SU-DHL-6 (cell line): Measurements from ENCODE around the gene DCC.

Experiments used
- H2AFZ ChIP-seq: fragments of 200-600 bp; sonication (generic); 2 replicates; pipeline ENCODE4 v1.6.1; 2014; ENCODE audit warnings: low read depth, mild to moderate bottlenecking, moderate library complexity, mixed read lengths, antibody characterized with exemption, low read length; ENCODE audit not compliant: severe bottlenecking
- H3F3A ChIP-seq: fragments of 200-600 bp; shearing (Covaris generic); 2 replicates; pipeline ENCODE4 v1.6.0; 2016; ENCODE audit warnings: antibody characterized with exemption, mild to moderate bottlenecking; ENCODE audit not compliant: insufficient read depth
- H3K27ac ChIP-seq: fragments of 200-600 bp; sonication (generic); 2 replicates; pipeline ENCODE4 v1.5.1; 2016; ENCODE audit warnings: low read depth, mild to moderate bottlenecking, low read length, moderate library complexity, mixed read lengths
- H3K27me3 ChIP-seq: fragments of 200-600 bp; sonication (generic), shearing (Covaris generic); 2 replicates; pipeline ENCODE4 v1.6.0; 2014; ENCODE audit warnings: mild to moderate bottlenecking, low read length
- H3K36me3 ChIP-seq: fragments of 200-600 bp; sonication (generic); 2 replicates; pipeline ENCODE4 v1.6.1; 2014; ENCODE audit warnings: mild to moderate bottlenecking, low read length, mixed read lengths
- H3K4me2 ChIP-seq: fragments of 300-600, 200-600 bp; shearing (Covaris generic), sonication (generic); 2 replicates; pipeline ENCODE4 v1.6.0; 2014; ENCODE audit warnings: low read length, low read depth, mild to moderate bottlenecking; ENCODE audit not compliant: poor library complexity, severe bottlenecking
- H3K4me3 ChIP-seq: fragments of 200-600 bp; sonication (generic); 2 replicates; pipeline ENCODE4 v1.5.1; 2014; ENCODE audit warnings: antibody characterized with exemption, low read length, mild to moderate bottlenecking, mixed read lengths; ENCODE audit not compliant: insufficient read depth, poor library complexity, severe bottlenecking
- H3K79me2 ChIP-seq: fragments of 200-600 bp; sonication (generic); 2 replicates; pipeline ENCODE4 v1.6.1; 2014; ENCODE audit warnings: mild to moderate bottlenecking, low read length, moderate library complexity; ENCODE audit not compliant: insufficient read depth
- H3K9ac ChIP-seq: fragments of 200-600 bp; sonication (generic); 2 replicates; pipeline ENCODE4 v1.7.0; 2014; ENCODE audit warnings: mild to moderate bottlenecking, low read length
- H3K9me2 ChIP-seq: fragments of 200-600 bp; sonication (generic); replicated peaks from 2 replicates; pipeline ENCODE4 v1.6.1; 2014; ENCODE audit warnings: low read length; ENCODE audit not compliant: insufficient read depth
- H3K9me3 ChIP-seq: fragments of 200-600 bp; sonication (generic); 2 replicates; pipeline ENCODE4 v1.6.1; 2014; ENCODE audit warnings: low read length, mixed read lengths; ENCODE audit not compliant: insufficient read depth
- H4K20me1 ChIP-seq: fragments of 200-600 bp; sonication (generic); 2 replicates; pipeline ENCODE4 v1.6.1; 2014; ENCODE audit warnings: low read depth, mild to moderate bottlenecking, antibody characterized with exemption, low read length, moderate library complexity, mixed read lengths
- CTCF ChIP-seq: fragments of 200-600 bp; sonication (generic); IDR thresholded peaks from one replicate; pipeline ENCODE4 v1.5.1; 2017; ENCODE audit warnings: antibody characterized with exemption, mild to moderate bottlenecking, low read length, moderate library complexity; ENCODE audit not compliant: insufficient read depth, poor library complexity, severe bottlenecking
- EZH2phosphoT487 ChIP-seq: fragments of 200-600 bp; sonication (generic), shearing (Covaris generic); conservative IDR thresholded peaks from 2 replicates; pipeline ENCODE4 v1.6.1; 2018; ENCODE audit warnings: mild to moderate bottlenecking, antibody characterized with exemption, low read length, moderate library complexity, mixed read lengths

DCC gene

GRCh38 chr18:53411511-53411910 lies 1071.5 kb downstream of the DCC start:
- H3K9me2 ChIP-seq = no peaks in the 10 kb centered on the region
- no peaks in the 10 kb centered on the region for H4K20me1 ChIP-seq

DNA sequence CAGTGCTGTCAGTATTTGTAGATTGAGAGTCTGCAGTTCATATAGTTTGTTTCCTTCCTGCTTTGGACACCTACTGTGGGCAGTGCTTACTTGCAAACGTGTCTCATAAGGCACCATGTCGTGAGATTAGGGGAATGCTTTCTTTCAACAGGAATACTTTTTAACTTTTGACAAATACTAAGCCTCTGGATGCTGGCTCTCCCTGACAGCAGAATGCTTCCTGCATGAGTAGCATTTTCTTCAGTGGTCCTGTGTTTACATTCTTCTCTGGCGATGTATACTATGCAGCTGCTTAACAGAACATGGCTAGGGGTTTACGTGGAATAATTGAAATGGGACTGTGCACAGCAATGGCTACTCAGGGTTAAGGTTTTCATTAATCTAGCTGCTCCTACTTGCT lies 1077.0 kb downstream of the DCC start:
- TF ChIP-seq CTCF (no peak), EZH2phosphoT487 (no peak)
- Histone ChIP-seq H3K9me3 (no peaks in the 10 kb centered on the region), H3K9ac (no peak overlapping the region)

More at GRCh38 chr18:53411511-53411910, 1071.5 kb downstream of the DCC start:
- Histone ChIP-seq H3K4me3 (no peak overlapping the region), H3K9me3 (no peaks in the 10 kb centered on the region), H3K27me3 (no peaks in the 10 kb centered on the region), H3F3A (no peaks in the 10 kb centered on the region), H2AFZ (no peak overlapping the region), H3K27ac (no peak overlapping the region), H3K9ac (no peak overlapping the region), H3K4me2 (no peak overlapping the region), H3K79me2 (no peaks in the 10 kb centered on the region), H3K36me3 (no peaks in the 10 kb centered on the region)
- TF ChIP-seq EZH2phosphoT487 = no peak
- TF ChIP-seq CTCF = no peak

GRCh38 chr18:53421869-53422268 lies 1081.9 kb downstream of the DCC start:
- Histone ChIP-seq H3K27ac (no peak overlapping the region), H2AFZ (no peak overlapping the region), H3K9ac (no peak overlapping the region), H4K20me1 (no peaks in the 10 kb centered on the region), H3K9me2 (no peaks in the 10 kb centered on the region), H3K9me3 (no peaks in the 10 kb centered on the region), H3K4me2 (no peak overlapping the region), H3K27me3 (no peaks in the 10 kb centered on the region), H3F3A (no peaks in the 10 kb centered on the region), H3K79me2 (no peaks in the 10 kb centered on the region), H3K4me3 (no peak overlapping the region), H3K36me3 (no peaks in the 10 kb centered on the region)
- TF ChIP-seq CTCF = no peak
- TF ChIP-seq EZH2phosphoT487 = no peak

More for the DNA sequence above, 1077.0 kb downstream of the DCC start:
- no peaks in the 10 kb centered on the region for H3F3A ChIP-seq
- H3K4me2 ChIP-seq = no peak overlapping the region
- no peak overlapping the region for H2AFZ ChIP-seq
- no peaks in the 10 kb centered on the region for H3K36me3 ChIP-seq
- no peak overlapping the region for H3K27ac ChIP-seq
- H4K20me1 ChIP-seq = no peaks in the 10 kb centered on the region
- no peaks in the 10 kb centered on the region for H3K27me3 ChIP-seq
- no peaks in the 10 kb centered on the region for H3K9me2 ChIP-seq
- no peak overlapping the region for H3K4me3 ChIP-seq
- no peaks in the 10 kb centered on the region for H3K79me2 ChIP-seq
